Measurements from ENCODE around the gene HTR2C. TPM values are rescaled to one million over a fixed set of nuclear protein-coding genes. Genes with fewer than 3 reads are reported as not detected.
A peak's percentile ranks its signal among the peaks of the same experiment; 100 is the strongest.
"Not testable (repeated sequence)": the region's sequence is repeated elsewhere in the genome, so short reads cannot be mapped to it uniquely, and the experiment has no call there.

Gene HTR2C
- total RNA-seq: not detected

DNA sequence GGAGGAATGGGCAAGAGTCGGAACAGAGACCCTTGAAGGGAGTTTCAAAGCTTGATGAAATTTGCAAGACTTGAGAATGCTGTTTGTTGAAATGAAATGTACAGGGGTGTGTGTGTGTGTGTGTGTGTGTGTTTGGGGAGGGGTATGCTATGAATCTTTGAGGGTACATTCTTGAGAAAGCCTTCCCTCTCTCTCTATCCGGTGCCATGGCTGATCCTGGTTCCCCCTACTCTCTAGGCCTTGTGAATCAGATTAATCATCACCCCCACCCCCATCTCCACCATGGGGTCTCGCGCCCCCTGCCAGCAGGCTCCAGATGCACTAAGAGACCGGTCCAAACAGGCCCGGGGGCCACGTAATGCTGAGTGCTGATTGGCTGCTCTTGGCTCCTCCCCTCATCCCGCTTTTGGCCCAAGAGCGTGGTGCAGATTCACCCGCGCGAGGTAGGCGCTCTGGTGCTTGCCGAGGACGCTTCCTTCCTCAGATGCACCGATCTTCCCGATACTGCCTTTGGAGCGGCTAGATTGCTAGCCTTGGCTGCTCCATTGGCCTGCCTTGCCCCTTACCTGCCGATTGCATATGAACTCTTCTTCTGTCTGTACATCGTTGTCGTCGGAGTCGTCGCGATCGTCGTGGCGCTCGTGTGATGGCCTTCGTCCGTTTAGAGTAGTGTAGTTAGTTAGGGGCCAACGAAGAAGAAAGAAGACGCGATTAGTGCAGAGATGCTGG, at the start of gene HTR2C:
TSS of gene HTR2C (plus strand) at position 441 of the 729 bp plus-strand sequence. CDS start 142,851 bp downstream, outside the sequence.
- Mint-ChIP-seq H3K36me3 (ENCODE audit: insufficient read depth) (no peaks in the 10 kb centered on the region), H3K4me3 (no peak within 1 kb of the TSS), H3K4me1 (ENCODE audit: low read depth) (no peaks in the 10 kb centered on the region), H3K9me3 (peaks cover 5% of the 10 kb centered on the region), H3K27me3 (ENCODE audit: low read depth) (peaks cover 22% of the 10 kb centered on the region)
- no peak for DNase-seq
- no peak for ATAC-seq

DNA sequence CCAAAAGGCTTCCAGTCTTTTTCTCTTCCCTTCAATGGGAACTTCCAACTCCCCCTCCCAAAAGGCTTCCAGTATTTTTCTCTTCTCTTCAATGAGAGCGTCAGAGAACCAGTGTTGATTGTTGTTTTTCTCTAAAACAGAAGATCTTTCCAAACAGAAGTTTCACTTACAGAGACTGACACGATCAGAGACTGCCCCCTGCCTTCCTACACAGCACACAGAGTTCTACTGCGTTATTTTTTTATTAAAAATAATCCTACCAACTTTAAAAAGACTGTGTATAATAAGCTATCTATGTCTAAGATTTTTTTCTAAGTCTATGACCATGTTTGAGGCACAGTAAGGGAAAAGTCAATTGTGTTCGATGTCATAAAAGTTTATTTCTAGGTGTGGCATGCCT, 3.5 kb upstream of the HTR2C start:
- peaks cover 22% of the 10 kb centered on the region for H3K27me3 Mint-ChIP-seq (ENCODE audit: low read depth)
- no peaks in the 10 kb centered on the region for H3K4me1 Mint-ChIP-seq (ENCODE audit: low read depth)
- ATAC-seq (no peak), DNase-seq (no peak)
- H3K4me3 Mint-ChIP-seq: no peak overlapping the region
- H3K36me3 Mint-ChIP-seq (ENCODE audit: insufficient read depth): no peaks in the 10 kb centered on the region
- no peaks in the 10 kb centered on the region for H3K9me3 Mint-ChIP-seq

DNA sequence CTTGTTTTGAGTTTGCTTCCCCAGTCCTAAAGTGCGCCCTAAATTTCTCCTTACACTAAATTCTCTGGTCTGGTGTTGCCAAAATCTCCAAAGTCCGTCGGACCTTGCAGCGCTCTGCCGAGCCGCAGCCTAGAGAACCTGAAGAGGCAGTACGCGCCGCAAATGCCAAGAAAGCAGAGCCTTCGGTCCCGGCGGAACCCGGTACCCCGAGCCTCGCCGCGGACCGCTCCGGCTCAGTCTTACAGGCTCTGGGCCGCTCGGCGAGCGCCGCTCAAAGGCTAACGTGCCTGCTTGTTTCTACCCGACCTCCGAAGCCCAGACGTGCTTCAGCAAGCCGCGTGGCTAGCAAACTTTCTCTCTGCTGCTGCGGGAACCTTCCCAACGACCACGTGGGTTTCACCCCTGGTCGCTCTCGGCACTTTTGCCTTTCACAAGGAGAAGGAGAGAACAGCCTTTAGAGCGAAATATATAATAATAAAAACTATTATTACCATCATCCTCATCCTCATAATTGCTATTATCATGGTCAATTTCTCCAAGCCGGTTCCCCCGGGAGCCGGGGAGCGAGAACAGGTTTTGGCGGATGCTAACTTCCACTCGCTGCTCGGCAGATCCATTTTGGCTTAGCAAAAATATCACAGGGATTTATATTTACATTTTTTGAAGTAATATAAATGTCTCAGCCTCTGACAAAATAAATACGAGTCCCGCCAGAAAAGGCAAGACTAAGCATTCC, 2.2 kb upstream of the HTR2C start:
- no peaks in the 10 kb centered on the region for H3K36me3 Mint-ChIP-seq (ENCODE audit: insufficient read depth)
- no peaks in the 10 kb centered on the region for H3K4me1 Mint-ChIP-seq (ENCODE audit: low read depth)
- H3K4me3 Mint-ChIP-seq: no peak overlapping the region
- ATAC-seq: no peak
- no peak for DNase-seq
- H3K9me3 Mint-ChIP-seq: no peaks in the 10 kb centered on the region
- H3K27me3 Mint-ChIP-seq (ENCODE audit: low read depth): peaks cover 22% of the 10 kb centered on the region

DNA sequence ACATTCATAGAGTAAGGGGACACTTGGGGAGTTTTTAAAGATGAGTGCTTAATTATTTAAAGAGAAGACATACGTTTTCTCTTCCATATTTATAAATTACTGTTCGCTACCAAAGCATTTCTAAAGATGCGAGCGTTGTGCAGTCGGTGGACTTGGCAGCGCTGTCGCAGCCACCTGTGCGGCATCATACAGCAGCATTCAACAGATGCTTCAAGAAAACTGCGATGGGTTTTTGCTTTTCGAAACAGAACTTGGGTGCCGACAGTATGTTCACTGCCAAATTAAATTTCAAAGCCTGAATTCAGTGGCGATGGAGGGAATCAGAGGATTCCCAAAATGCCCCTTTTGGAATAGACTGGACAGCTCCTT, 1.6 kb upstream of the HTR2C start:
- Mint-ChIP-seq H3K36me3 (ENCODE audit: insufficient read depth) (no peaks in the 10 kb centered on the region), H3K9me3 (no peaks in the 10 kb centered on the region), H3K27me3 (ENCODE audit: low read depth) (peaks cover 22% of the 10 kb centered on the region), H3K4me3 (no peak overlapping the region), H3K4me1 (ENCODE audit: low read depth) (no peaks in the 10 kb centered on the region)
- DNase-seq (no peak), ATAC-seq (no peak)

DNA sequence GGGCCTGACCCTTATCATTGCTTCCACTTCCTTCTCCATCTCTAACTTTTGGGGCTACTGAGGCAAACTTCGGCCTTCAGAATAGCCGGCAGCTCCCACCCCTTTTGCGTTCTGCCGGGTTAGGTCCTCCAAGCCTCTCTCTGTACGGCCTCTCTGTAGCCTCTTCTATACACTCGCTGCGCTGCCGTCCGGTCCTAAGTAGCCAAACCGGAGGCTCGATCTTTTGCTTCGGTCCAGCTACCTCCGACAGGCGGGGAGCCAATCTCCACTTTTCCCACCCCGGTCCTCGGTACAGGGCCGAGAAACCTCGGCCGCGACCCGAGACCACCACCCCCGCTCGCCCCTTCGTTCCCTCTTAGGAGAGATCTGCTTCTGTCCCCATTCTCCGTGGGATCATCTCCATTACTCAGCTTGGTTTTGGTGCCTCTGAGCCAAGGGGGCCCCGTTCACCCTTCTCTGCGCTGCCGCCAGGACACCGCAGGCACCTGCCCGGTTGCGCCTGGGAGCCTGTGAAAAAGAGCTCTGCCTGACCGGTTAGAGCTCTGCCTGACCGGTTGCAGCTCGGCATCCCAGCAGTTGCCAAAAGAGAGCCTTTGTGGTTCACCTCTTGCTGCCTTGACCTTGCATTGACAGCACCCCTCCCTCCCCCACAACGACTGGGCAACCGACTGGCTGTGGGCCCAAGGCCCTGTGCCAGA, 1.0 kb upstream of the HTR2C start:
- DNase-seq (no peak), ATAC-seq (no peak)
- no peaks in the 10 kb centered on the region for H3K4me1 Mint-ChIP-seq (ENCODE audit: low read depth)
- H3K4me3 Mint-ChIP-seq: no peak overlapping the region
- no peaks in the 10 kb centered on the region for H3K36me3 Mint-ChIP-seq (ENCODE audit: insufficient read depth)
- peaks cover 3% of the 10 kb centered on the region for H3K9me3 Mint-ChIP-seq
- H3K27me3 Mint-ChIP-seq (ENCODE audit: low read depth): peaks cover 22% of the 10 kb centered on the region

DNA sequence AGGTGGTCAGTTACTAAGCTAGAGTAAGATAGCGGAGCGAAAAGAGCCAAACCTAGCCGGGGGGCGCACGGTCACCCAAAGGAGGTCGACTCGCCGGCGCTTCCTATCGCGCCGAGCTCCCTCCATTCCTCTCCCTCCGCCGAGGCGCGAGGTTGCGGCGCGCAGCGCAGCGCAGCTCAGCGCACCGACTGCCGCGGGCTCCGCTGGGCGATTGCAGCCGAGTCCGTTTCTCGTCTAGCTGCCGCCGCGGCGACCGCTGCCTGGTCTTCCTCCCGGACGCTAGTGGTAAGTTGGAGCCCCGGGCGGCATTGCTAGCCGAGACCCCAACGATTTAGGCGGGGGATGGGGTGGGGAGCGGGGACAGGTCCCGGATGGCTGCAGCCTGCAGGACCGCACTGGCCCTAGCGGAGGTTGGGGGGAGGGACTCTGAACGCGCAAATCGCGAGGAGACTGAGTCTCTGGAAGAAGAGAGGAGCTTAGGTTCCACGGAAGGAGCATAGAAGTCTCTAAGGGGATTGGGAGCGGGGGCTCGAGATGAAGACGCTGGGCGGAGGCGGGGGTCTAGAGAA, 573 bp downstream of the HTR2C start:
- no peaks in the 10 kb centered on the region for H3K4me1 Mint-ChIP-seq (ENCODE audit: low read depth)
- no peaks in the 10 kb centered on the region for H3K36me3 Mint-ChIP-seq (ENCODE audit: insufficient read depth)
- no peak for ATAC-seq
- H3K27me3 Mint-ChIP-seq (ENCODE audit: low read depth): peaks cover 22% of the 10 kb centered on the region
- no peak for DNase-seq
- H3K9me3 Mint-ChIP-seq: peaks cover 5% of the 10 kb centered on the region
- no peak overlapping the region for H3K4me3 Mint-ChIP-seq

DNA sequence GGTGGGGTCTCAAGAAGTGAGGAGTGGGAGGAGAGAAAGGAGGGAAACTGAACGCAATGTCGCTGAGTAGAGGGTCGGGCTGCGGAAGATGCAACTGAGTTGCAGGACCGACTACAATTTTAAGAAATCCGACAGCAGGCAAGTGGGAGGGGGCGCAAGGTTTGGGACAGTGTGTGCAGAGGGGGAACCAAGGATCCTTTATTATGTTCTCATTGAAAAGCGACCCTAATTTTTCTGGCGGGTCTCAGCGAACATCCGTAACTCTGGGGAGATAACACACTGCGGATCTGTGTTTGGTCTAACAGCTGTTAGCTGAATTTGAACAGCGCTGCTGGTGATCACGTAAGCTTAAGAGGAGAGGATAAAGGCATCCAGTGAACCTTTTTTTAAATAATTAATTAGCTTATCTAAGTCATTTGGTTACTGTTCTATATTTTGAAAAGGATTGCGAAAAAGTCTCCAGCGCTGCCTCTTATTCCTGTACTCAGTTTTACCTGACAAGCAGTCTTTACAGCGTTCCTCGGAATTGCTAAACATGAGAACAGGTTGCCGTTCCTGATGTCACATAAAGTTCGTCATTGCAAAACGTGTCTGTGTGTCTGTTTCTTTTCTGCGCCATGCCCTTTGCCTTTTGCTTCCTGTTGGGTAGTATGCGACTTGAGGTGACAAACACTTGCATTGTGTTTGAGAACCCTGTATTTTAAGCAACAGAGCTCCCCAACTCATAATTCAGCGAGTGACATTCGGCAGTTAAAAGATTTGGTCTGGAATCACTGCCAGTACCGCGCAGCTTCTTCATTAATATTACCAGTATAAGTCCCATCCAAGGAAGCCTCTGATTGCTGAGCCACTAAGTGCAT, 1.3 kb downstream of the HTR2C start:
- no peaks in the 10 kb centered on the region for H3K36me3 Mint-ChIP-seq (ENCODE audit: insufficient read depth)

DNA sequence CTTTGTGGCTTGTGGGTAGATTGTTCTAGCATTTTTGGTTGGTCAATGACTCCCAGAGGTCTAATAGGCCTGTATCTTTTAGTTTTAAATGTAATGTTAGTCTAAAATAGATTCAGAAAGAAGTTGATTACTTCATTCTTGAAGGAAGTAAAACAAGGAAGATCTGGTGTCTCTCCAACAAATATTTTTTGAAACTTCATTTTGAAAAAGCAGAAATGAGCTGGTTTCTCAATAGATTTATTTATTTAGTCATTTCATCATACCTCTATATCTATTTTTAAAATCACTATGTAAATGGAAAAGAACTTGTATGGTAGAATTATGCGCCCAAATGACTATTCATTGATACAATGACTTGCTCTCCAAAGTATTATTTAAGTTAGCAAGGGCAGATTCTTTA, 7.2 kb downstream of the HTR2C start:
- Mint-ChIP-seq H3K4me3 (no peak overlapping the region), H3K4me1 (ENCODE audit: low read depth) (no peaks in the 10 kb centered on the region), H3K36me3 (ENCODE audit: insufficient read depth) (no peaks in the 10 kb centered on the region), H3K9me3 (peaks cover 5% of the 10 kb centered on the region), H3K27me3 (ENCODE audit: low read depth) (no peaks in the 10 kb centered on the region)
- ATAC-seq (no peak), DNase-seq (no peak)

More for the DNA sequence above, 1.3 kb downstream of the HTR2C start:
- Mint-ChIP-seq H3K4me1 (ENCODE audit: low read depth) (no peaks in the 10 kb centered on the region), H3K27me3 (ENCODE audit: low read depth) (peaks cover 22% of the 10 kb centered on the region), H3K9me3 (peaks cover 5% of the 10 kb centered on the region), H3K4me3 (no peak overlapping the region)
- no peak for ATAC-seq
- DNase-seq: no peak

DNA sequence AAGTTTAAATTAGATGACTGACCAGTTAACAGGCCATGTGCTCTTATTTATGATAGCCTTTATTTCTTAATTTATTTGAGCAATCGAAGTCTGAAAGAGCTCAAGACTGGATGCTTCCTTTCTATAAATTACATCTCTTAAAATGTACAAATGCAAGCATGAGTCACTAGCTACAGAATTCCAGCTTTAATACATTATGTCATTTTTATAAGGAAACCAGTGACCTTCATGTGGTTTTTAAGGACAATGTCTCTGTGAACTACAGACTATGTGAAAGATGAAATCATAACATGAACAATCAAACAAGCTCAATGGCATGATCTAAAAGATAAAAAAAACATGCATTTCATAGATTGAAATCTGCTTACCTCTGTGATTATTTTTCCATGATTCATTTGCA, 15.4 kb downstream of the HTR2C start:
- H3K4me3 Mint-ChIP-seq: no peak overlapping the region
- no peaks in the 10 kb centered on the region for H3K4me1 Mint-ChIP-seq (ENCODE audit: low read depth)
- peaks cover 7% of the 10 kb centered on the region for H3K9me3 Mint-ChIP-seq
- DNase-seq (no peak), ATAC-seq (no peak)
- H3K36me3 Mint-ChIP-seq (ENCODE audit: insufficient read depth): no peaks in the 10 kb centered on the region
- no peaks in the 10 kb centered on the region for H3K27me3 Mint-ChIP-seq (ENCODE audit: low read depth)

DNA sequence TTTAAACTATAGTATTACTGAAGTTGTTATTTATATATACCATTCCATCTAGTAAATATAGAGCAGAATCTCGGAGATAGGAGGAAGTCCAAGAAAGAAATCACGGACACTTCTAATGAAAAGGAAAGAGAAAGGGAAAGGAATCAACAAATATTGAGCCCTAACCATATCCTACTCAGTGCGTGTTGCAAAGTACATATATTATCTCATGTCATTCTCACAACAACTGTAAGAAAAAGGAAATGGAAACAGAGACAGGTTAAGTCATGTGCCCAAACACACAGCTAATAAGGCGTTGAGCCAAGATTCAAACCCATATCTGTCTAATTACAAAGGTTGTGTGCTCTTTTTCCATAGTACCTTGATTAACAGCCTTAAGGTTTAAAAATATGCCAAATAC, 16.0 kb downstream of the HTR2C start:
- Mint-ChIP-seq H3K27me3 (ENCODE audit: low read depth) (no peaks in the 10 kb centered on the region), H3K4me1 (ENCODE audit: low read depth) (no peaks in the 10 kb centered on the region), H3K36me3 (ENCODE audit: insufficient read depth) (no peaks in the 10 kb centered on the region), H3K9me3 (peaks cover 7% of the 10 kb centered on the region), H3K4me3 (no peak overlapping the region)
- ATAC-seq (no peak), DNase-seq (no peak)

DNA sequence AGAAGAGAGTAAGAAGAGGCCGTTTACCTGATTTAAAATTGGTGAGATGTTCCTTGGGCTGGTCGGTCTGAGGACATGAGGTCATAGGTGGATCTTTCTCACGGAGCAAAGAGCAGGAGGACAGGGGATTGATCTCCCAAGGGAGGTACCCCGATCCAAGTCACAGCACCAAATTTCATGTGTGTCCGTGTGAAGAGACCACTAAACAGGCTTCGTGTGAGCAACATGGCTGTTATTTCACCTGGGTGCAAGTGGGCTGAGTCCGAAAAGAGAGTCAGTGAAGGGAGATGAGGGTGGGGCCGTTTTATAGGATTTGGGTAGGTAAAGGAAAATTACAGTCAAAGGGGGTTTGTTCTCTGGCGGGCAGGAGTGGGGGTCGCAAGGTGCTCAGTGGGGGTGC, 22.7 kb downstream of the HTR2C start:
- H3K9me3 Mint-ChIP-seq; ATAC-seq; H3K4me3 Mint-ChIP-seq; H3K27me3 Mint-ChIP-seq (ENCODE audit: low read depth); H3K4me1 Mint-ChIP-seq (ENCODE audit: low read depth); H3K36me3 Mint-ChIP-seq (ENCODE audit: insufficient read depth); DNase-seq: not testable (repeated sequence)

DNA sequence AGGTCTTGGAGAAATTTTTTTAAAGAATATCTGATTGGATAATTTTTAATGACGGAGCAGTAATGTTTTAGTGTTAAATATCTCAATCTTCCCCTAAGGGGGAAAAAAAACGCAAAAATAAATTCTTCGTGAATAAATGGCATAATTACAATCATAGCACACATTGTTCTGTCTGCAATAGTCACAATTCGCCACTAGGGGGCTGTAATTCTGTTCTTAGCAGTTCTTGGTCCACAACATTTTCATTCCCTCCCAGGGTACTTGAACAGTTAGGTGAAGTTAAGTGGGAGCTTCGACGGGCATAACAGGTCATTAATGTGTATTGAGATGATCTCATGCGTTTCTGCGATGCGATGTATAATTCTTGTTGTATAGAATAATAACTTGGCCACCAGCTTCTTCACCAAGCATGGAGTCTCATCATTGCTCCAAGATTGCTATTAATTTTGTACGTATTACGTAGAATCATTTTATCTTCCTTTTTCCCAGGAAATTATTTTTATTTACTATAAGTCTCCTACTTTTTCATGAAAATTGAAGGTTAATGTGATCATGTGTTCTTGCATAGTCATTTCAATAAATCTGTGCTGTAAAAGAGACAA, 27.2 kb downstream of the HTR2C start:
- DNase-seq (peak; percentile 4), ATAC-seq (no peak)
- Mint-ChIP-seq H3K4me1 (ENCODE audit: low read depth) (no peaks in the 10 kb centered on the region), H3K4me3 (no peak overlapping the region), H3K27me3 (ENCODE audit: low read depth) (no peaks in the 10 kb centered on the region), H3K36me3 (ENCODE audit: insufficient read depth) (no peaks in the 10 kb centered on the region), H3K9me3 (no peaks in the 10 kb centered on the region)

DNA sequence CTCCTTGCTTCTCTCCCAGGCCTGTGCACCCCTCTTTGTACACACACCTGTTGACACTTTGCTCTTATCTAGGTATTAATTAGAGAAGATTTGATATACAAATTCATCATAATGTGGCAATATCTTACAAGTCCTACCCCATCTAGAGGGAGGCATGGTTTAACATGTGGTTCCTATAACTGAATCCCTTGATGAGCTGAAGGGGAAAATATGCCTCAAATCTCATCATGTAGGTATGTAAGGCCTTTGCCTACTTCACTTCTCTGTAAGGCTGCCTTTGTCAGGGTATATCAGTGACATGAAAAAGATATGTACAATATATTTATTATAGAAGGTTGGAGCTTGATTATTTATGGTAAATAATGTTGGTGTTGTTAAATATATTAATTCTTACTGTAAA, 31.9 kb downstream of the HTR2C start:
- Mint-ChIP-seq H3K4me3 (no peak overlapping the region), H3K36me3 (ENCODE audit: insufficient read depth) (no peaks in the 10 kb centered on the region), H3K27me3 (ENCODE audit: low read depth) (no peaks in the 10 kb centered on the region), H3K9me3 (no peaks in the 10 kb centered on the region), H3K4me1 (ENCODE audit: low read depth) (no peaks in the 10 kb centered on the region)
- DNase-seq (no peak), ATAC-seq (no peak)

Data from activated T-cell treated with anti-CD3 and anti-CD28 coated beads, Interleukin-2, amount 50 U/mL, for 4 hours (primary cell).